GM21447 (cell line): Measurements from ENCODE around the gene KIF26B.

Experiments used
- ATAC-seq: cut with Tn5 transposase; IDR thresholded peaks from one replicate; pipeline ENCODE4 v1.9.1; 2021; ENCODE audit not compliant: unreplicated experiment

The KIF26B gene

GRCh38 chr1:245606157-245606725, 451.5 kb downstream of the KIF26B start:
- ATAC-seq, result no peak

- no peak for ATAC-seq
These were observed 453.5 kb downstream of the KIF26B start for GRCh38 chr1:245608271-245608670.

- ATAC-seq, result no peak
These were observed 454.8 kb downstream of the KIF26B start for GRCh38 chr1:245609354-245610150.

- ATAC-seq, result no peak
These were observed 456.5 kb downstream of the KIF26B start for GRCh38 chr1:245611251-245611650.

GRCh38 chr1:245614476-245614875, 459.7 kb downstream of the KIF26B start:
- ATAC-seq, result no peak

GRCh38 chr1:245615001-245615400, 460.2 kb downstream of the KIF26B start:
- ATAC-seq, result no peak

GRCh38 chr1:245621589-245621988, 466.8 kb downstream of the KIF26B start:
- no peak for ATAC-seq

GRCh38 chr1:245622332-245623014, 467.7 kb downstream of the KIF26B start:
- no peak for ATAC-seq

GRCh38 chr1:245641384-245641783, 486.6 kb downstream of the KIF26B start:
- ATAC-seq, result no peak

GRCh38 chr1:245645406-245645805, 490.6 kb downstream of the KIF26B start:
- ATAC-seq, result peak; percentile 24

GRCh38 chr1:245645894-245646293, 491.1 kb downstream of the KIF26B start:
- peak; percentile 70 for ATAC-seq

GRCh38 chr1:245648749-245649522, 494.2 kb downstream of the KIF26B start:
- no peak for ATAC-seq

- no peak for ATAC-seq
These were observed 494.9 kb downstream of the KIF26B start for GRCh38 chr1:245649666-245650065.

- ATAC-seq, result no peak
These were observed 495.7 kb downstream of the KIF26B start for GRCh38 chr1:245650441-245650960.

GRCh38 chr1:245651093-245651492, 496.3 kb downstream of the KIF26B start:
- ATAC-seq, result no peak

GRCh38 chr1:245652116-245652515, 497.3 kb downstream of the KIF26B start:
- no peak for ATAC-seq

- ATAC-seq, result no peak
These were observed 498.1 kb downstream of the KIF26B start for GRCh38 chr1:245652660-245653427.

GRCh38 chr1:245654460-245655050, 499.8 kb downstream of the KIF26B start:
- ATAC-seq, result no peak

- ATAC-seq, result no peak
These were observed 501.5 kb downstream of the KIF26B start for GRCh38 chr1:245656189-245656717.

- no peak for ATAC-seq
These were observed 502.6 kb downstream of the KIF26B start for GRCh38 chr1:245657371-245657770.
